GM12878 (cell line): ENCODE measurements around the gene STK38. TPM values are rescaled to one million over a fixed set of nuclear protein-coding genes. Genes with fewer than 3 reads are reported as not detected.

Experiments used
- ATAC-seq: fragments of 200-7000 bp; cut with Tn5 transposase; 3 replicates; pipeline ENCODE4 v1.9.1; 2020; ENCODE audit warnings: mild to moderate bottlenecking, moderate library complexity
- BruUV-seq: library from RNA; stranded (reverse); fragments of 400-500 nt; replicated peaks from 2 replicates; lab custom pipeline; 2021; lab: Mats Ljungman, UMichigan
- CTCF ChIA-PET: fragments of 300-600 bp; sonication (Branson Sonifier 250); formaldehyde crosslinking; extraction: SDS; loops from one replicate; lab custom pipeline; 2021; ENCODE audit warnings: inconsistent platforms; lab: Yijun Ruan, JAX
- POLR2A ChIA-PET: fragments of 350-600 bp; formaldehyde crosslinking; extraction: SDS; loops from one replicate; lab custom pipeline; 2021; ENCODE audit warnings: inconsistent platforms; lab: Charles Lee
- RAD21 ChIA-PET: fragments of 300-600 bp; sonication (Branson Sonifier 250); formaldehyde crosslinking; loops from one replicate; lab custom pipeline; 2023; ENCODE audit warnings: antibody characterized with exemption; ENCODE audit not compliant: unreplicated experiment; lab: Charles Lee
- SMC1A ChIA-PET: fragments of 300-600 bp; sonication (Branson Sonifier 250); formaldehyde crosslinking; loops from one replicate; lab custom pipeline; 2023; ENCODE audit not compliant: unreplicated experiment, uncharacterized antibody; lab: Charles Lee
- DNase-seq: peaks from one replicate; pipeline ENCODE4 v3.0.0-alpha.2; 2011; ENCODE audit warnings: low read depth, low spot score
- FAIRE-seq: peaks from 3 replicates; lab custom pipeline; 2011; peaks lifted over from hg19 to GRCh38; lab: Jason Lieb, UNC
- H2AFZ ChIP-seq: 2 replicates; pipeline ENCODE4 v1.6.0; 2011; ENCODE audit warnings: low read depth, low read length, control low read depth; ENCODE audit not compliant: control insufficient read depth
- H3K27ac ChIP-seq: 2 replicates; pipeline ENCODE4 v1.5.1; 2011; ENCODE audit warnings: control low read depth; ENCODE audit not compliant: control insufficient read depth, insufficient read depth
- H3K27me3 ChIP-seq, 2 experiments: replicated peaks in 1 of 2; 2 replicates each; pipeline versions ENCODE4 v1.6.0 to v1.6.1; 2011; ENCODE audit warnings: low read length in 1 of 2; ENCODE audit not compliant: control insufficient read depth in 2 of 2, insufficient read depth in 2 of 2
- H3K36me3 ChIP-seq, 2 experiments: 2 replicates each; pipeline ENCODE4 v1.5.1; 2011; ENCODE audit warnings: low read length in 1 of 2; ENCODE audit not compliant: control insufficient read depth in 2 of 2, insufficient read depth in 2 of 2
- H3K4me1 ChIP-seq: 2 replicates; pipeline ENCODE4 v1.6.1; 2011; ENCODE audit warnings: mild to moderate bottlenecking, low read length, moderate library complexity, mixed read lengths; ENCODE audit not compliant: control insufficient read depth, insufficient read depth
- H3K4me2 ChIP-seq: 2 replicates; pipeline ENCODE4 v1.6.0; 2011; ENCODE audit warnings: control low read depth; ENCODE audit not compliant: control insufficient read depth, insufficient read depth
- H3K4me3 ChIP-seq: fragments of 200-600 bp; sonication (generic); 2 replicates; pipeline ENCODE4 v1.5.1; 2016
- H3K79me2 ChIP-seq: 2 replicates; pipeline ENCODE4 v1.6.0; 2011; ENCODE audit warnings: low read length; ENCODE audit not compliant: control insufficient read depth, insufficient read depth
- H3K9ac ChIP-seq: 2 replicates; pipeline ENCODE4 v1.8.0; 2011; ENCODE audit warnings: low read length, control low read depth, mixed read lengths; ENCODE audit not compliant: control insufficient read depth, insufficient read depth
- H3K9me3 ChIP-seq: replicated peaks from 3 replicates; pipeline ENCODE4 v1.5.1; 2011; ENCODE audit warnings: mild to moderate bottlenecking, low read length; ENCODE audit not compliant: control insufficient read depth, insufficient read depth
- H4K20me1 ChIP-seq: 2 replicates; pipeline ENCODE4 v1.6.0; 2011; ENCODE audit not compliant: control insufficient read depth, insufficient read depth
- BHLHE40 ChIP-seq, 2 experiments: fragments of 450-650 bp in 1 of 2; IDR thresholded peaks; 2 replicates each; pipeline ENCODE4 v1.6.1; 2011 to 2017; ENCODE audit warnings: low read depth in 2 of 2, borderline replicate concordance in 1 of 2, improper control_type of control experiment in 1 of 2, low read length in 1 of 2, mild to moderate bottlenecking in 1 of 2
- BMI1 ChIP-seq: fragments of 450-650 bp; IDR thresholded peaks from 2 replicates; pipeline ENCODE4 v1.6.1; 2016; ENCODE audit warnings: mild to moderate bottlenecking, moderate library complexity, borderline replicate concordance
- CEBPB ChIP-seq, 2 experiments: fragments of 150-350 bp in 1 of 2; IDR thresholded peaks; 2 replicates each; pipeline ENCODE4 v1.6.1; 2012 to 2014; ENCODE audit warnings: low read depth in 2 of 2, low read length in 2 of 2, borderline replicate concordance in 1 of 2, inconsistent platforms in 1 of 2
- CHD2 ChIP-seq: IDR thresholded peaks from 2 replicates; pipeline ENCODE4 v1.6.1; 2011; ENCODE audit warnings: low read depth, low read length, improper control_type of control experiment, borderline replicate concordance
- EGR1 ChIP-seq, 2 experiments: IDR thresholded peaks; 1 replicate in 1 of 2; 2 replicates in 1 of 2; pipeline ENCODE4 v1.6.1; 2011 to 2012; ENCODE audit warnings: low read depth in 2 of 2, low read length in 2 of 2, borderline replicate concordance in 1 of 2, mild to moderate bottlenecking in 1 of 2, moderate library complexity in 1 of 2
- ETV6 ChIP-seq, 2 experiments: fragments of 450-650 bp in 1 of 2; IDR thresholded peaks in 1 of 2; conservative IDR thresholded peaks in 1 of 2; 2 replicates each; pipeline ENCODE4 v1.6.1; 2014; ENCODE audit warnings: antibody characterized with exemption in 1 of 2, borderline replicate concordance in 1 of 2, low read depth in 1 of 2, mild to moderate bottlenecking in 1 of 2, moderate library complexity in 1 of 2
- FOXK2 ChIP-seq: fragments of 450-650 bp; IDR thresholded peaks from 2 replicates; pipeline ENCODE4 v1.6.1; 2017; ENCODE audit warnings: mild to moderate bottlenecking, moderate library complexity
- HDGF ChIP-seq: fragments of 450-650 bp; IDR thresholded peaks from 2 replicates; pipeline ENCODE4 v1.6.1; 2016; ENCODE audit warnings: antibody characterized with exemption
- IKZF1 ChIP-seq: fragments of 450-650 bp; conservative IDR thresholded peaks from 2 replicates; pipeline ENCODE4 v1.6.1; 2017; ENCODE audit warnings: antibody characterized with exemption, mild to moderate bottlenecking
- IKZF2 ChIP-seq, 2 experiments: fragments of 450-650 bp; IDR thresholded peaks; 2 replicates each; pipeline ENCODE4 v1.6.1; 2017; ENCODE audit warnings: mild to moderate bottlenecking in 2 of 2, moderate library complexity in 2 of 2
- NFXL1 ChIP-seq: fragments of 450-650 bp; IDR thresholded peaks from 2 replicates; pipeline ENCODE4 v1.6.1; 2017; ENCODE audit warnings: antibody characterized with exemption, mild to moderate bottlenecking, borderline replicate concordance
- PML ChIP-seq: IDR thresholded peaks from 2 replicates; pipeline ENCODE4 v1.6.1; 2012; ENCODE audit warnings: low read length, inconsistent platforms
- RAD21 ChIP-seq: IDR thresholded peaks from 2 replicates; pipeline ENCODE4 v1.6.1; 2011; ENCODE audit warnings: mild to moderate bottlenecking, low read depth, low read length, moderate library complexity; ENCODE audit not compliant: insufficient read depth
- RCOR1 ChIP-seq: conservative IDR thresholded peaks from 2 replicates; pipeline ENCODE4 v1.6.1; 2012; ENCODE audit warnings: low read depth, low read length, improper control_type of control experiment
- SMC3 ChIP-seq: IDR thresholded peaks from 2 replicates; pipeline ENCODE4 v1.6.1; 2011; ENCODE audit warnings: low read length, improper control_type of control experiment, borderline replicate concordance
- ZNF274 ChIP-seq: IDR thresholded peaks from one replicate; pipeline ENCODE4 v1.8.0; 2011; ENCODE audit not compliant: insufficient read length, insufficient read depth
- WGBS: methylation state at CpG from one replicate; pipeline ENCODE4 v1.1.6; 2016; ENCODE audit warnings: low lambda C conversion rate; ENCODE audit not compliant: insufficient replicate concordance, insufficient coverage; ENCODE audit errors: missing lambda C conversion rate; 5-methylcytosine and 5-hydroxymethylcytosine counted together
- in situ Hi-C: fragments of 300-500 bp; cut with MboI; formaldehyde crosslinking; loops from 9 replicates; pipeline ENCODE4 v1.14.3; 2018; ENCODE audit warnings: mixed read lengths
- intact Hi-C: fragments of 100-400 bp; cut with micrococcal nuclease; formaldehyde crosslinking; loops from one replicate; pipeline ENCODE4 v1.14.2; 2022; ENCODE audit not compliant: unreplicated experiment
- polyA plus RNA-seq, 11 experiments: library from polyadenylated mRNA; depleted of rRNA in 4 of 11; unstranded in 6 of 11; stranded (reverse) in 5 of 11; fragments of >200 nt; fragmentation: Nextera tagmentation in 4 of 11; fragmentation: Illumina TruSeq in 1 of 11; extraction: Ambion mirVana in 4 of 11; extraction: Trizol in 1 of 11; gene quantifications; 1 replicate in 1 of 11; 2 replicates in 10 of 11; pipeline versions ENCODE4 v1.2.1 to v1.2.3, GENCODE V29; 2011 to 2016; ENCODE audit warnings: inconsistent platforms in 2 of 11, missing spikeins in 2 of 11, low read depth in 1 of 11
- total RNA-seq, 4 experiments: library from RNA; depleted of rRNA in 3 of 4; stranded (reverse); fragments of >200 nt in 3 of 4; fragmentation: Illumina TruSeq in 1 of 4; extraction: Trizol in 1 of 4; gene quantifications; 2 replicates each; pipeline versions ENCODE4 v1.2.1 to v1.2.3, GENCODE V29; 2013 to 2021
- TF ChIP-seq, protein P1 (sequence below), 3 experiments: IDR thresholded peaks in 2 of 3; conservative IDR thresholded peaks in 1 of 3; 2 replicates each; pipeline ENCODE4 v1.5.1; 2011; ENCODE audit warnings: low read depth in 3 of 3, low read length in 3 of 3, mild to moderate bottlenecking in 3 of 3, control low read depth in 2 of 3, moderate library complexity in 2 of 3, inconsistent platforms in 1 of 3, mixed read lengths in 1 of 3; ENCODE audit not compliant: control insufficient read depth in 2 of 3, insufficient read depth in 1 of 3; ENCODE audit errors: extremely low read depth in 1 of 3
- TF ChIP-seq, protein P2 (sequence below): IDR thresholded peaks from 2 replicates; pipeline ENCODE4 v1.6.1; 2012; ENCODE audit warnings: low read depth, low read length, improper control_type of control experiment
- TF ChIP-seq, protein P3 (sequence below): fragments of 450-650 bp; conservative IDR thresholded peaks from 2 replicates; pipeline ENCODE4 v1.6.1; 2017; ENCODE audit warnings: mild to moderate bottlenecking, moderate library complexity

STK38 gene
- total and polyA plus RNA-seq, 10 of the 15 experiments (the other 5 are each of a cell fraction or from before 2014, with no cell fraction given) = 4.1 to 18.7 (median 13.6) TPM

DNA sequence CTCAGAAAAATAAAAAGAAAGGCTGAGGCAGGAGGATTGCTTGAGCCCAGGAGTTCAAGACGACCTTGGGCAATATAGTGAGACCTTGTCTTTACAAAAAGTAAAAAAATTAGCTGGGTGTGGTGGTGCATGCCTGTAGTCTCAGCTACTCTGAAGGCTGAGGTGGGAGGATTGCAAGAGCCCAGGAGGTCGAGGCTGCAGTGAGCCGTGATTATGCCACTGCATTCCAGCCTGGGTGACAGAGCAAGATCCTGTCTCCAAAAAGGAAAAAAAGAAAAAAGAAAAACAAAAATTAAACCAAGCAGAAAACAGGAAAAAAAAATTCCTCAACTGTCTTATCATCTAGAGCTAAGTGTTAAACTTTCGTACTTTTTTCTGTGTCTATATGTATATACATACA, 34.4 kb upstream of the STK38 start (continued):
- TF ChIP-seq, protein P1, sequence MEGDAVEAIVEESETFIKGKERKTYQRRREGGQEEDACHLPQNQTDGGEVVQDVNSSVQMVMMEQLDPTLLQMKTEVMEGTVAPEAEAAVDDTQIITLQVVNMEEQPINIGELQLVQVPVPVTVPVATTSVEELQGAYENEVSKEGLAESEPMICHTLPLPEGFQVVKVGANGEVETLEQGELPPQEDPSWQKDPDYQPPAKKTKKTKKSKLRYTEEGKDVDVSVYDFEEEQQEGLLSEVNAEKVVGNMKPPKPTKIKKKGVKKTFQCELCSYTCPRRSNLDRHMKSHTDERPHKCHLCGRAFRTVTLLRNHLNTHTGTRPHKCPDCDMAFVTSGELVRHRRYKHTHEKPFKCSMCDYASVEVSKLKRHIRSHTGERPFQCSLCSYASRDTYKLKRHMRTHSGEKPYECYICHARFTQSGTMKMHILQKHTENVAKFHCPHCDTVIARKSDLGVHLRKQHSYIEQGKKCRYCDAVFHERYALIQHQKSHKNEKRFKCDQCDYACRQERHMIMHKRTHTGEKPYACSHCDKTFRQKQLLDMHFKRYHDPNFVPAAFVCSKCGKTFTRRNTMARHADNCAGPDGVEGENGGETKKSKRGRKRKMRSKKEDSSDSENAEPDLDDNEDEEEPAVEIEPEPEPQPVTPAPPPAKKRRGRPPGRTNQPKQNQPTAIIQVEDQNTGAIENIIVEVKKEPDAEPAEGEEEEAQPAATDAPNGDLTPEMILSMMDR (IDR thresholded peaks at IDR 0.05 in 2 of 3, conservative IDR thresholded peaks at IDR 0.05 in 1 of 3; ENCODE audit: control insufficient read depth in 2 of 3, extremely low read depth in 1 of 3, insufficient read depth in 1 of 3, low read depth in 3 of 3, low read length in 3 of 3) = no peak
- TF ChIP-seq IKZF2 (IDR thresholded peaks at IDR 0.05) = no peak
- no peak for TF ChIP-seq ETV6 (conservative IDR thresholded peaks at IDR 0.05 in 1 of 2, IDR thresholded peaks at IDR 0.05 in 1 of 2; ENCODE audit: borderline replicate concordance in 1 of 2, low read depth in 1 of 2)
- TF ChIP-seq CEBPB (IDR thresholded peaks at IDR 0.05; ENCODE audit: borderline replicate concordance in 1 of 2, low read depth in 2 of 2, low read length in 2 of 2) = no peak

DNA sequence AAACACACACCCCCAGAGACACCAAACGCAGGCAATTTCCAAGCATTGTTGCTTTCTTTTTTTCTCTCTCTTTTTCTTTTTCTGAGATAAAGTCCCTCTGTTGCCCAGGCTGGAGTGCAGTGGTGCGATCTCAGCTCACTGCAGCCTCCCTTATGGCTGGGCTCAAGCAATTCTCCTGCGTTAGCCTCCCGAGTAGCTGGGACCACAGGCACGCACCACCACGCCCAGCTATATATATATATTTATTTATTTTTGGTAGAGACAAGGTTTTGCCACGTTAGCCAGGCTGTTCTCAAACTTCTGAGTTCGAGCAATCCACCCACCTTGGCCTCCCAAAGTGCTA, 32.9 kb upstream of the STK38 start:
- no peaks in the 10 kb centered on the region for H3K27me3 ChIP-seq
- H3K9ac ChIP-seq = no peak overlapping the region
- H4K20me1 ChIP-seq = no peaks in the 10 kb centered on the region
- no peak for FAIRE-seq
- SMC1A ChIA-PET = interaction anchor here (1.0 to 2.2 kb wide), 13 partner anchors 17 to 243 kb away, joined by 3 to 11 read pairs (median 5); partner anchors contain the start of gene BNIP5
- DNase-seq = no peak
- in situ Hi-C loops (no loop called here), intact Hi-C loops (no loop called here)
- H3K36me3 ChIP-seq = no peaks in the 10 kb centered on the region
- no peak overlapping the region; the same call in 1 of the 2 replicates for H2AFZ ChIP-seq
- H3K4me2 ChIP-seq = peak overlapping the region; percentile 15; the same call in 1 of the 2 replicates
- RAD21 ChIA-PET = interaction anchor here (0.8 to 1.4 kb wide), 16 partner anchors 13 to 376 kb away, joined by 3 to 16 read pairs (median 4); no protein-coding TSS in a partner anchor
- WGBS = 61% methylated on average over 8 of the region's 8 CpGs
- H3K79me2 ChIP-seq = no peaks in the 10 kb centered on the region
- 0 out of 2 replicates have a peak, but pooled peaks cover 4% of the 10 kb centered on the region for H3K4me1 ChIP-seq
- ATAC-seq = no peak
- no peaks in the 10 kb centered on the region for H3K9me3 ChIP-seq
- no peak overlapping the region for H3K27ac ChIP-seq
- CTCF ChIA-PET = interaction anchor here (0.6 to 2.8 kb wide), 24 partner anchors 12 to 607 kb away, joined by 3 to 24 read pairs (median 4); no protein-coding TSS in a partner anchor
- no TSS peak for BruUV-seq
- H3K4me3 ChIP-seq = no peak overlapping the region
- POLR2A ChIA-PET = interaction anchor here (0.5 to 1.2 kb wide), 4 partner anchors 16 to 157 kb away, joined by 3 to 7 read pairs (median 5); no protein-coding TSS in a partner anchor
- TF ChIP-seq CHD2 (no peak), PML (no peak), ZNF274 (no peak), BHLHE40 (IDR thresholded peaks at IDR 0.05; ENCODE audit: borderline replicate concordance in 1 of 2, low read depth in 2 of 2, low read length in 1 of 2) (no peak), IKZF1 (no peak), HDGF (no peak), NFXL1 (no peak), FOXK2 (no peak), EGR1 (IDR thresholded peaks at IDR 0.05; ENCODE audit: borderline replicate concordance in 1 of 2, low read depth in 2 of 2, low read length in 2 of 2) (no peak), BMI1 (no peak), RCOR1 (no peak), SMC3 (no peak), RAD21 (no peak)
- TF ChIP-seq, protein P2, sequence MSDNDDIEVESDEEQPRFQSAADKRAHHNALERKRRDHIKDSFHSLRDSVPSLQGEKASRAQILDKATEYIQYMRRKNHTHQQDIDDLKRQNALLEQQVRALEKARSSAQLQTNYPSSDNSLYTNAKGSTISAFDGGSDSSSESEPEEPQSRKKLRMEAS = no peak
- TF ChIP-seq, protein P3, sequence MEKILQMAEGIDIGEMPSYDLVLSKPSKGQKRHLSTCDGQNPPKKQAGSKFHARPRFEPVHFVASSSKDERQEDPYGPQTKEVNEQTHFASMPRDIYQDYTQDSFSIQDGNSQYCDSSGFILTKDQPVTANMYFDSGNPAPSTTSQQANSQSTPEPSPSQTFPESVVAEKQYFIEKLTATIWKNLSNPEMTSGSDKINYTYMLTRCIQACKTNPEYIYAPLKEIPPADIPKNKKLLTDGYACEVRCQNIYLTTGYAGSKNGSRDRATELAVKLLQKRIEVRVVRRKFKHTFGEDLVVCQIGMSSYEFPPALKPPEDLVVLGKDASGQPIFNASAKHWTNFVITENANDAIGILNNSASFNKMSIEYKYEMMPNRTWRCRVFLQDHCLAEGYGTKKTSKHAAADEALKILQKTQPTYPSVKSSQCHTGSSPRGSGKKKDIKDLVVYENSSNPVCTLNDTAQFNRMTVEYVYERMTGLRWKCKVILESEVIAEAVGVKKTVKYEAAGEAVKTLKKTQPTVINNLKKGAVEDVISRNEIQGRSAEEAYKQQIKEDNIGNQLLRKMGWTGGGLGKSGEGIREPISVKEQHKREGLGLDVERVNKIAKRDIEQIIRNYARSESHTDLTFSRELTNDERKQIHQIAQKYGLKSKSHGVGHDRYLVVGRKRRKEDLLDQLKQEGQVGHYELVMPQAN = no peak
